ENCODE data around the gene GOLGA6L1.
"Not testable (repeated sequence)": the region's sequence is repeated elsewhere in the genome, so short reads cannot be mapped to it uniquely, and the experiment has no call there.

- TF ChIP-seq, protein P1, sequence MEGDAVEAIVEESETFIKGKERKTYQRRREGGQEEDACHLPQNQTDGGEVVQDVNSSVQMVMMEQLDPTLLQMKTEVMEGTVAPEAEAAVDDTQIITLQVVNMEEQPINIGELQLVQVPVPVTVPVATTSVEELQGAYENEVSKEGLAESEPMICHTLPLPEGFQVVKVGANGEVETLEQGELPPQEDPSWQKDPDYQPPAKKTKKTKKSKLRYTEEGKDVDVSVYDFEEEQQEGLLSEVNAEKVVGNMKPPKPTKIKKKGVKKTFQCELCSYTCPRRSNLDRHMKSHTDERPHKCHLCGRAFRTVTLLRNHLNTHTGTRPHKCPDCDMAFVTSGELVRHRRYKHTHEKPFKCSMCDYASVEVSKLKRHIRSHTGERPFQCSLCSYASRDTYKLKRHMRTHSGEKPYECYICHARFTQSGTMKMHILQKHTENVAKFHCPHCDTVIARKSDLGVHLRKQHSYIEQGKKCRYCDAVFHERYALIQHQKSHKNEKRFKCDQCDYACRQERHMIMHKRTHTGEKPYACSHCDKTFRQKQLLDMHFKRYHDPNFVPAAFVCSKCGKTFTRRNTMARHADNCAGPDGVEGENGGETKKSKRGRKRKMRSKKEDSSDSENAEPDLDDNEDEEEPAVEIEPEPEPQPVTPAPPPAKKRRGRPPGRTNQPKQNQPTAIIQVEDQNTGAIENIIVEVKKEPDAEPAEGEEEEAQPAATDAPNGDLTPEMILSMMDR (conservative IDR thresholded peaks at IDR 0.05): not testable (repeated sequence)
- TF ChIP-seq ZFX (IDR thresholded peaks at IDR 0.05): not testable (repeated sequence)
Measured at GRCh38 chr15:23136722-23137121, at the start of gene GOLGA6L1.
